Esophagus (tissue), 2 donors: Measurements from ENCODE around the gene ADAMTS19. TPM values are rescaled to one million over a fixed set of nuclear protein-coding genes. Genes with fewer than 3 reads are reported as not detected.
"Not testable (repeated sequence)": the region's sequence is repeated elsewhere in the genome, so short reads cannot be mapped to it uniquely, and the experiment has no call there.

Experiments used
- H3K27ac ChIP-seq, 2 donors: one replicate each; pipeline ENCODE4 v1.5.1; 2013; ENCODE audit warnings: low read depth in 2 of 2, mild to moderate bottlenecking in 2 of 2, inconsistent platforms in 1 of 2, low read length in 1 of 2, moderate library complexity in 1 of 2
- H3K27me3 ChIP-seq, 2 donors: one replicate each; pipeline ENCODE4 v1.6.1; 2013; ENCODE audit warnings: low read length in 2 of 2, control low read depth in 1 of 2, mild to moderate bottlenecking in 1 of 2; ENCODE audit not compliant: insufficient read depth in 2 of 2, control insufficient read depth in 1 of 2
- H3K36me3 ChIP-seq, 2 donors: one replicate each; pipeline ENCODE4 v1.6.1; 2013; ENCODE audit warnings: low read length in 1 of 2; ENCODE audit not compliant: control insufficient read depth in 2 of 2, insufficient read depth in 2 of 2
- H3K4me1 ChIP-seq, 2 donors: one replicate each; pipeline ENCODE4 v1.6.1; 2013; ENCODE audit warnings: low read length in 1 of 2; ENCODE audit not compliant: control insufficient read depth in 2 of 2, insufficient read depth in 2 of 2
- H3K4me3 ChIP-seq, 2 donors: one replicate each; pipeline ENCODE4 v1.5.1; 2013; ENCODE audit warnings: low read length in 2 of 2, mild to moderate bottlenecking in 2 of 2, low read depth in 1 of 2, moderate library complexity in 1 of 2
- H3K9me3 ChIP-seq, 2 donors: one replicate each; pipeline ENCODE4 v1.6.1; 2013; ENCODE audit warnings: mild to moderate bottlenecking in 2 of 2, low read depth in 1 of 2, low read length in 1 of 2, moderate library complexity in 1 of 2; ENCODE audit not compliant: control insufficient read depth in 2 of 2, insufficient read depth in 1 of 2
- WGBS, 2 donors: extraction: QIAGEN DNeasy Blood & Tissue Kit; methylation state at CpG; one replicate each; pipeline ENCODE4 v1.1.7; 2013; 5-methylcytosine and 5-hydroxymethylcytosine counted together
- polyA plus RNA-seq, 2 donors: library from polyadenylated mRNA; stranded (reverse); fragments of 200-250 nt; gene quantifications; one replicate each; pipeline ENCODE4 v1.2.3, GENCODE V29; 2013
- donor health status: healthy with polysubstance abuse.
- donor health status: Bipolar disorder and iron deficiency.

Gene ADAMTS19
- polyA plus RNA-seq, 2 donors, result 0.02 to 0.07 TPM

GRCh38 chr5:129616517-129616916, 156.4 kb downstream of the ADAMTS19 start:
- WGBS, 2 donors, result 23 to 49% methylated on average over 1 of the region's 1 CpG
- Histone ChIP-seq H3K27ac (no peak overlapping the region), H3K9me3 (no peaks in the 10 kb centered on the region)

GRCh38 chr5:129617206-129617605, 157.1 kb downstream of the ADAMTS19 start:
- no peak overlapping the region for H3K27ac ChIP-seq

More at GRCh38 chr5:129616517-129616916, 156.4 kb downstream of the ADAMTS19 start:
- Histone ChIP-seq H3K27me3 (no peaks in the 10 kb centered on the region), H3K4me3 (no peak overlapping the region), H3K36me3 (no peaks in the 10 kb centered on the region), H3K4me1 (no peaks in the 10 kb centered on the region)

GRCh38 chr5:129619782-129620181, 159.7 kb downstream of the ADAMTS19 start:
- Histone ChIP-seq H3K9me3 (no peaks in the 10 kb centered on the region), H3K36me3 (no peaks in the 10 kb centered on the region), H3K27ac (no peak overlapping the region), H3K27me3 (no peaks in the 10 kb centered on the region), H3K4me3 (no peak overlapping the region), H3K4me1 (no peaks in the 10 kb centered on the region)
- 61 to 66% methylated on average over 2 of the region's 2 CpGs for WGBS, 2 donors

More at GRCh38 chr5:129617206-129617605, 157.1 kb downstream of the ADAMTS19 start:
- WGBS, 2 donors, result 58% methylated on average over 1 of the region's 1 CpG
- H3K36me3 ChIP-seq, result no peaks in the 10 kb centered on the region
- no peaks in the 10 kb centered on the region for H3K4me1 ChIP-seq
- no peaks in the 10 kb centered on the region for H3K27me3 ChIP-seq
- no peak overlapping the region for H3K4me3 ChIP-seq
- H3K9me3 ChIP-seq, result no peaks in the 10 kb centered on the region

GRCh38 chr5:129622531-129622930, 162.4 kb downstream of the ADAMTS19 start:
- H3K27me3 ChIP-seq, result no peaks in the 10 kb centered on the region
- no peaks in the 10 kb centered on the region for H3K9me3 ChIP-seq
- H3K4me3 ChIP-seq, result no peak overlapping the region
- H3K36me3 ChIP-seq, result no peaks in the 10 kb centered on the region
- H3K4me1 ChIP-seq, result no peaks in the 10 kb centered on the region
- 67 to 77% methylated on average over 1 of the region's 1 CpG for WGBS, 2 donors
- no peak overlapping the region for H3K27ac ChIP-seq

GRCh38 chr5:129629575-129629974, 169.5 kb downstream of the ADAMTS19 start:
- Histone ChIP-seq H3K4me3 (no peak overlapping the region), H3K4me1 (no peaks in the 10 kb centered on the region), H3K9me3 (no peaks in the 10 kb centered on the region), H3K27me3 (no peaks in the 10 kb centered on the region), H3K27ac (no peak overlapping the region), H3K36me3 (no peaks in the 10 kb centered on the region)
- 46 to 64% methylated on average over 1 of the region's 1 CpG for WGBS, 2 donors

GRCh38 chr5:129630101-129630500, 170.0 kb downstream of the ADAMTS19 start:
- WGBS, 2 donors, result 68 to 77% methylated on average over 2 of the region's 2 CpGs
- Histone ChIP-seq H3K9me3 (no peaks in the 10 kb centered on the region), H3K27me3 (no peaks in the 10 kb centered on the region), H3K4me3 (no peak overlapping the region), H3K36me3 (no peaks in the 10 kb centered on the region), H3K4me1 (no peaks in the 10 kb centered on the region), H3K27ac (no peak overlapping the region)

- no peak overlapping the region for H3K27ac ChIP-seq
- no peaks in the 10 kb centered on the region for H3K9me3 ChIP-seq
- H3K4me1 ChIP-seq, result no peaks in the 10 kb centered on the region
- no peak overlapping the region for H3K4me3 ChIP-seq
- H3K36me3 ChIP-seq, result no peaks in the 10 kb centered on the region
- H3K27me3 ChIP-seq, result no peaks in the 10 kb centered on the region
These were observed 171.9 kb downstream of the ADAMTS19 start for GRCh38 chr5:129631961-129632360.

- not testable (repeated sequence) for H3K9me3 ChIP-seq, H3K4me3 ChIP-seq, H3K36me3 ChIP-seq, H3K27me3 ChIP-seq, H3K4me1 ChIP-seq, H3K27ac ChIP-seq
- 90 to 91% methylated on average over 11 of the region's 11 CpGs for WGBS, 2 donors
These were observed 177.4 kb downstream of the ADAMTS19 start for GRCh38 chr5:129637501-129637900.

GRCh38 chr5:129639331-129639730, 179.2 kb downstream of the ADAMTS19 start:
- WGBS, 2 donors, result 46 to 50% methylated on average over 4 of the region's 4 CpGs
- H3K36me3 ChIP-seq, result no peaks in the 10 kb centered on the region

GRCh38 chr5:129652349-129653056, 192.4 kb downstream of the ADAMTS19 start:
- Histone ChIP-seq H3K4me3 (no peak overlapping the region), H3K9me3 (no peaks in the 10 kb centered on the region), H3K4me1 (no peaks in the 10 kb centered on the region), H3K36me3 (no peaks in the 10 kb centered on the region), H3K27me3 (no peaks in the 10 kb centered on the region), H3K27ac (no peak overlapping the region)
- 34 to 38% methylated on average over 2 of the region's 2 CpGs for WGBS, 2 donors

More at GRCh38 chr5:129639331-129639730, 179.2 kb downstream of the ADAMTS19 start:
- no peaks in the 10 kb centered on the region for H3K9me3 ChIP-seq
- H3K27ac ChIP-seq, result no peak overlapping the region
- no peak overlapping the region for H3K4me3 ChIP-seq
- H3K27me3 ChIP-seq, result no peaks in the 10 kb centered on the region
- H3K4me1 ChIP-seq, result no peaks in the 10 kb centered on the region
